Skeletal muscle satellite cell (primary cell): ENCODE measurements around the gene SOX10.

Experiments
- H3K27me3 ChIP-seq: 2 replicates; pipeline ENCODE4 v1.7.0; 2013; ENCODE audit warnings: low read length; ENCODE audit not compliant: control insufficient read depth, insufficient read depth
- H3K36me3 ChIP-seq: 2 replicates; pipeline ENCODE4 v1.7.0; 2013; ENCODE audit warnings: mild to moderate bottlenecking, control low read depth, low read length; ENCODE audit not compliant: insufficient read depth
- H3K4me1 ChIP-seq: 2 replicates; pipeline ENCODE4 v1.7.0; 2013; ENCODE audit warnings: low read length; ENCODE audit not compliant: control insufficient read depth, insufficient read depth
- H3K4me2 ChIP-seq: 2 replicates; pipeline ENCODE4 v1.7.0; 2013; ENCODE audit warnings: mild to moderate bottlenecking, low read length
- H3K4me3 ChIP-seq: 2 replicates; pipeline ENCODE4 v1.7.0; 2013; ENCODE audit warnings: low read length
- H3K9ac ChIP-seq: 2 replicates; pipeline ENCODE4 v1.7.0; 2013; ENCODE audit warnings: mild to moderate bottlenecking, low read depth, low read length, moderate library complexity
- H3K9me3 ChIP-seq: replicated peaks from 2 replicates; pipeline ENCODE4 v1.7.0; 2013; ENCODE audit warnings: mild to moderate bottlenecking, control low read depth, low read length

Gene SOX10

GRCh38 chr22:37932401-37932800 lies 52.0 kb downstream of the SOX10 start:
- Histone ChIP-seq H3K27me3 (no peaks in the 10 kb centered on the region), H3K4me3 (no peak overlapping the region), H3K9me3 (no peaks in the 10 kb centered on the region), H3K36me3 (peaks cover 46% of the 10 kb centered on the region), H3K4me2 (no peak overlapping the region), H3K9ac (no peak overlapping the region), H3K4me1 (peaks cover 32% of the 10 kb centered on the region)

DNA sequence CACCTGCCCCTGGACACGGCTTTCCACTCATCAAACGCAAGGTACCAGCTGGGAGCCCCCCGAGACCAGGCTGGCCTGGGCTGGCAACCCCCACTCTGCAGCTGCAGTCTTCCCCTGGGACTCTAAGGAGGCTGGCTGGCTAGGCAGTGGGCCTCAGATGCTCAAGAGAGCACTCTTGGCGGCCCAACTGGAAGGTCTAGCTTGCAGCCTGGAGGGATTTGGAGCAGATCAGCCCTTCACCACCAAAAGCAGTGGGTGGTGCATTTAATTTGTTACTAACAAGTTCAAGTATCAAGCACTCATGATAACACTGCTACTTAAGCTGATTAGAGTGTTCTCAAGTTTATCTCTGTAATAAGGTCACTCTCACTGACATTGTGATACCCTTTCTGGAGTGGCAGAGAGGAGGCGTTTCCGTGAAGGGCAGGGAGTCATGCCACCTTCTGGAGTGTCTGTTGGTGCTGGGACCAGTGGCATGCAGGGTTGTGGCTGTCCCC lies 52.4 kb downstream of the SOX10 start:
- no peaks in the 10 kb centered on the region for H3K9me3 ChIP-seq
- no peaks in the 10 kb centered on the region for H3K27me3 ChIP-seq
- H3K4me2 ChIP-seq = no peak overlapping the region
- peaks cover 32% of the 10 kb centered on the region for H3K4me1 ChIP-seq
- peaks cover 51% of the 10 kb centered on the region for H3K36me3 ChIP-seq
- no peak overlapping the region for H3K9ac ChIP-seq
- no peak overlapping the region for H3K4me3 ChIP-seq

GRCh38 chr22:37930952-37931440 lies 53.4 kb downstream of the SOX10 start:
- Histone ChIP-seq H3K4me3 (no peak overlapping the region), H3K36me3 (peaks cover 56% of the 10 kb centered on the region), H3K9ac (no peak overlapping the region), H3K4me1 (peaks cover 32% of the 10 kb centered on the region), H3K9me3 (no peaks in the 10 kb centered on the region), H3K4me2 (no peak overlapping the region), H3K27me3 (no peaks in the 10 kb centered on the region)

- H3K27me3 ChIP-seq = no peaks in the 10 kb centered on the region
- peaks cover 32% of the 10 kb centered on the region for H3K4me1 ChIP-seq
- H3K9ac ChIP-seq = no peak overlapping the region
- no peaks in the 10 kb centered on the region for H3K9me3 ChIP-seq
- no peak overlapping the region for H3K4me3 ChIP-seq
- H3K36me3 ChIP-seq = peaks cover 60% of the 10 kb centered on the region
- no peak overlapping the region for H3K4me2 ChIP-seq
Measured at GRCh38 chr22:37930270-37930951, 53.9 kb downstream of the SOX10 start.

- Histone ChIP-seq H3K4me1 (peaks cover 32% of the 10 kb centered on the region), H3K27me3 (no peaks in the 10 kb centered on the region), H3K9me3 (no peaks in the 10 kb centered on the region), H3K9ac (no peak overlapping the region), H3K36me3 (peaks cover 68% of the 10 kb centered on the region), H3K4me3 (no peak overlapping the region), H3K4me2 (no peak overlapping the region)
Measured at GRCh38 chr22:37929390-37929789, 55.0 kb downstream of the SOX10 start.

DNA sequence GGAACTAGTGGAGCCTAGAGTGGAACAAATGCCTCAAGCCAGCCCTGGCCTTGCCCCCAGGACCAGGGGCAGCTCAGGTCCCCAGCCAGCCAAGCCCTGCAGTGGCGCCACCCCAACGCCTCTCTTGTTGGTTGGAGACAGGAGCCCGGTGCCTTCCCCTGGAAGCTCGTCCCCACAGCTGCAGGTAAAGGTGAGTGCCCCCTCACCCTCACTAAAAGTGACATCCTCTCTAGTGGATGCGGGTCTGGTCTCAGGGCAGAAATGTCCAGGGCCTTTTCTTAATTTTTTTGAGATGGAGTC lies 56.8 kb downstream of the SOX10 start:
- Histone ChIP-seq H3K4me2 (no peak overlapping the region), H3K9ac (no peak overlapping the region), H3K4me1 (peaks cover 16% of the 10 kb centered on the region), H3K4me3 (no peak overlapping the region), H3K36me3 (peaks cover 66% of the 10 kb centered on the region), H3K27me3 (no peaks in the 10 kb centered on the region), H3K9me3 (no peaks in the 10 kb centered on the region)

DNA sequence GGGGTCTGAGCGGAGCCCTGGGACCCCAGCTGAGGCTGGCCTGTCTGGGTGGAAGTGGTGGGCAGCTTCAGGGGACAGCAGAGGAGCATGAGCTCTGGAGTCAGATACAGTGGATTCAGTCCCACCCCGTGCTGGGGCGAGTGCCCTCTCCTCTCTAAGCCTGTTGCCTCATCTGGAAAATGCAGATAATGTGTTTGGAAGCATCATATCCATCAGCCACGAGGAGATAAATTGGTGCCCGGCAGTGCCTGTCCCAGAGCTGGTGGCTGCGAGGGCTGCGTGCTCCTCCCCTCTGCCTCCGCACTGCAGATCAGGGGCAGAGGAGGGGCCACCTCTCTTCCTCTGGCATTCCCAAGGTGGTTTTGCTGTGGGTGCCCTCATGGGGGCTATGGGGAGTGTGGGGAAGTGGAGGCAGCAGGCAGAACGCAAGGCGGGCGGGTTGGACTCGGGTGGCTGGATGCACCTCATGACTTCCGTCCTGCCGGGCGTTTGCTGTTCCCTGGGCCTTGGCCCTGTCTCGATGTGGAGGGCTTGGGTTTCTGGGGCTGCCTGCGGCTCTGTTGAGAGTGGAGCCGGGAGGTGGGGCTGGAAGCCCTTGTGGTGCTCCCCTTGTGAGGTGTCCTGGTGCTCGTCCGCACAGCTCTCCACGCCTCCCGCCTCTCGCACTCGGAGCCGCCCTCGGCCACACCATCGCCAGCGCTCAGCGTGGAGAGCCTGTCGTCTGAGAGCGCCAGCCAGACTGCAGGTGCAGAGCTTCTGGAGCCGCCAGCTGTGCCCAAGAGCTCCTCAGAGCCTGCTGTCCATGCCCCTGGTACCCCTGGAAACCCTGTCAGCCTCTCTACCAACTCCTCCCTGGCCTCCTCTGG lies 57.4 kb downstream of the SOX10 start:
- Histone ChIP-seq H3K27me3 (no peaks in the 10 kb centered on the region), H3K9me3 (no peaks in the 10 kb centered on the region), H3K4me1 (peaks cover 16% of the 10 kb centered on the region), H3K36me3 (peaks cover 61% of the 10 kb centered on the region), H3K4me3 (no peak overlapping the region), H3K9ac (no peak overlapping the region), H3K4me2 (no peak overlapping the region)

DNA sequence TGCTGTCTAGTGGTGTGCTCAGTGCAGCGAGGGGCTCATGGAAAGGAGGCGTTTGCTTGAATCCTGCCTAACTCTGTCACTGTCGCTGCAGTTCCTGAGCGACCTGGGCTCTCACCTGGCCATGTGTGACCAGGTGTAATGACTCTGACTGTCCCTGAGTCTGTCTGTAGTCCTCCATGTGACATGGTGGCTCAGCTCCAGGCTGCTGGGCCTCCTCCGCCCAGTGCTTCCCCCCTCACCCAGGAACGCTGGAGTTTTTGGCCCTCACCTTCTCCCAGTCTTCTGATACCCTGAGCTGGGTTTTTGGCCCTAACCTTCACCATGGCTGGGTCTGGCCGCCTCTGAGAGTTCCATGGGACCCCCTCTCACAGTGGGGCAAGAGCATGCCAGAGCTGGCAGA lies 58.0 kb downstream of the SOX10 start:
- Histone ChIP-seq H3K36me3 (peaks cover 62% of the 10 kb centered on the region), H3K4me3 (no peak overlapping the region), H3K27me3 (no peaks in the 10 kb centered on the region), H3K9me3 (no peaks in the 10 kb centered on the region), H3K4me2 (no peak overlapping the region), H3K9ac (no peak overlapping the region), H3K4me1 (peaks cover 11% of the 10 kb centered on the region)

DNA sequence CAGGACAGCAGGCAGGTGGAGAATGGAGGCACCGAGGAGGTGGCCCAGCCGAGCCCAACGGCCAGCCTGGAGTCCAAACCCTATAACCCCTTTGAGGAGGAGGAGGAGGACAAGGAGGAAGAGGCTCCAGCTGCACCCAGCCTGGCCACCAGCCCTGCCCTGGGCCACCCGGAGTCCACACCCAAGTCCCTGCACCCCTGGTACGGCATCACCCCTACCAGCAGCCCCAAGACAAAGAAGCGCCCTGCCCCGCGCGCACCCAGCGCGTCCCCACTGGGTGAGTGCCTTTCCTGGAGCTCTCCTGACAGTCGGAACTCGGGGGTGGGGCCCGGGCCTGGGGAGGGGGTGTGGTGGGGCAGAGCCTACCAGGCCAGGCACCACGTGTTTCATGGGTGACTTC lies 58.6 kb downstream of the SOX10 start:
- peaks cover 7% of the 10 kb centered on the region for H3K4me1 ChIP-seq
- peaks cover 64% of the 10 kb centered on the region for H3K36me3 ChIP-seq
- H3K4me2 ChIP-seq = no peak overlapping the region
- no peaks in the 10 kb centered on the region for H3K27me3 ChIP-seq
- H3K4me3 ChIP-seq = no peak overlapping the region
- no peaks in the 10 kb centered on the region for H3K9me3 ChIP-seq
- no peak overlapping the region for H3K9ac ChIP-seq

- peaks cover 3% of the 10 kb centered on the region for H3K4me1 ChIP-seq
- no peak overlapping the region for H3K4me2 ChIP-seq
- H3K9ac ChIP-seq = no peak overlapping the region
- H3K4me3 ChIP-seq = no peak overlapping the region
- H3K9me3 ChIP-seq = no peaks in the 10 kb centered on the region
- H3K36me3 ChIP-seq = peaks cover 64% of the 10 kb centered on the region
- no peaks in the 10 kb centered on the region for H3K27me3 ChIP-seq
Measured at GRCh38 chr22:37925330-37925729, 59.0 kb downstream of the SOX10 start.

GRCh38 chr22:37924386-37925065 lies 59.8 kb downstream of the SOX10 start:
- H3K9ac ChIP-seq = no peak overlapping the region
- H3K9me3 ChIP-seq = no peaks in the 10 kb centered on the region
- H3K4me3 ChIP-seq = no peak overlapping the region
- H3K27me3 ChIP-seq = no peaks in the 10 kb centered on the region
- no peaks in the 10 kb centered on the region for H3K4me1 ChIP-seq
- peaks cover 64% of the 10 kb centered on the region for H3K36me3 ChIP-seq
- no peak overlapping the region for H3K4me2 ChIP-seq
